Stomach (tissue), 19 donors: ENCODE results near the gene TRIM16. TPM values are rescaled to one million over a fixed set of nuclear protein-coding genes. Genes with fewer than 3 reads are reported as not detected.
"Not testable (repeated sequence)": the region's sequence is repeated elsewhere in the genome, so short reads cannot be mapped to it uniquely, and the experiment has no call there.

ENCODE experiments used
- DNase-seq, 2 donors: peaks; one replicate each; pipeline versions ENCODE4 v3.0.0 to v3.0.0-alpha.2; 2013 to 2019
- H3K27ac ChIP-seq, 5 donors: fragments of 200-600 bp in 4 of 5; sonication (generic) in 4 of 5; one replicate each; pipeline ENCODE4 v1.5.1; 2013 to 2019; ENCODE audit warnings: mild to moderate bottlenecking in 1 of 5, moderate library complexity in 1 of 5
- H3K27me3 ChIP-seq, 3 donors: fragments of 200-600 bp; sonication (generic); one replicate each; pipeline ENCODE4 v1.5.1; 2017 to 2019; ENCODE audit warnings: mixed run types in 1 of 3
- H3K36me3 ChIP-seq, 4 donors: fragments of 200-600 bp; sonication (generic); 1 replicate in 3 of 4; 2 replicates in 1 of 4; pipeline ENCODE4 v1.5.1; 2016 to 2019
- H3K4me1 ChIP-seq, 4 donors: fragments of 200-600 bp; sonication (generic); one replicate each; pipeline ENCODE4 v1.5.1; 2016 to 2019
- H3K4me3 ChIP-seq, 4 donors: fragments of 200-600 bp; sonication (generic) in 3 of 4; one replicate each; pipeline ENCODE4 v1.5.1; 2016 to 2019; ENCODE audit warnings: mild to moderate bottlenecking in 1 of 4
- H3K9me3 ChIP-seq, 4 donors: fragments of 200-600 bp; sonication (generic); one replicate each; pipeline ENCODE4 v1.5.1; 2016 to 2019
- CTCF ChIP-seq, 7 experiments: fragments of 450-650 bp in 4 of 7; fragments of 200-600 bp in 3 of 7; sonication (generic) in 3 of 7; IDR thresholded peaks; one replicate each; pipeline ENCODE4 v1.5.1; 2016 to 2019; ENCODE audit warnings: antibody characterized with exemption in 7 of 7, control low read depth in 2 of 7, mild to moderate bottlenecking in 1 of 7
- POLR2AphosphoS5 ChIP-seq, 3 donors: sonication (generic); formaldehyde crosslinking; IDR thresholded peaks; one replicate each; pipeline ENCODE4 v1.6.1; 2016; ENCODE audit warnings: antibody characterized with exemption in 3 of 3
- WGBS, 5 donors: extraction: QIAGEN DNeasy Blood & Tissue Kit in 3 of 5; methylation state at CpG; one replicate each; pipeline versions ENCODE4 v1.1.5 to v1.1.7; 2013 to 2018; 5-methylcytosine and 5-hydroxymethylcytosine counted together
- intact Hi-C: fragments of 100-400 bp; cut with DNase I; formaldehyde crosslinking; loops from one replicate; pipeline ENCODE4 v1.15.1; 2023; ENCODE audit warnings: low total_unique reads
- long read RNA-seq, 10 donors: transcript quantifications; one replicate each; lab custom pipeline, GENCODE V29; 2026
- polyA plus RNA-seq, 3 donors: library from polyadenylated mRNA; stranded (reverse); fragments of 200-250 nt; gene quantifications; one replicate each; pipeline ENCODE4 v1.2.3, GENCODE V29; 2013
- total RNA-seq, 5 donors: library from RNA; depleted of rRNA; stranded (reverse); fragments of >200 nt; gene quantifications; one replicate each; pipeline versions ENCODE4 v1.1.0 to v1.2.3, GENCODE V29; 2014 to 2016
- donor health status: healthy with polysubstance abuse.
- donor health status: Bipolar disorder and iron deficiency.
- donor health status: healthy.

Gene TRIM16
- total RNA-seq (10 to 100 TPM in 4 of 5 donors, 1 to 10 TPM in 1; 1.2 to 82.9 (median 46.3) TPM), polyA plus RNA-seq (10 to 100 TPM; 19.4 to 70.9 (median 24.5) TPM)
- long read RNA-seq, donor 1: 0 reads
- long read RNA-seq, donor 2, partial matches to known transcripts: 9 of 9 reads
- long read RNA-seq, donor 2, other reads (novel, unspliced or antisense): 0 of 9 reads
- long read RNA-seq, donor 3, partial matches to known transcripts: 9 of 9 reads
- long read RNA-seq, donor 3, other reads (novel, unspliced or antisense): 0 of 9 reads
- long read RNA-seq, donor 4: 0 reads
- long read RNA-seq, donor 5, partial matches to known transcripts: 5 of 6 reads
- long read RNA-seq, donor 5, other reads (novel, unspliced or antisense): 0 of 6 reads
- long read RNA-seq, donor 6, partial matches to known transcripts: 5 of 5 reads
- long read RNA-seq, donor 6, other reads (novel, unspliced or antisense): 0 of 5 reads
- long read RNA-seq, donor 7, partial matches to known transcripts: 5 of 6 reads
- long read RNA-seq, donor 7, other reads (novel, unspliced or antisense): 0 of 6 reads
- long read RNA-seq, donor 8: 0 reads
- long read RNA-seq, donor 9, partial matches to known transcripts: 0 of 2 reads
- long read RNA-seq, donor 9, other reads (novel, unspliced or antisense): 0 of 2 reads
- long read RNA-seq, donor 10, partial matches to known transcripts: 8 of 8 reads
- long read RNA-seq, donor 10, other reads (novel, unspliced or antisense): 0 of 8 reads

GRCh38 chr17:15683824-15684478, at the start of gene TRIM16:
Gene TRIM16, minus strand, starts transcription at chr17:15684311. Its CDS starts 32,702 bp downstream, at chr17:15651609.
- peak within 1 kb of the TSS; percentile 49 to 69 (median 54) for H3K4me3 ChIP-seq
- TF ChIP-seq CTCF (IDR thresholded peaks at IDR 0.05) (peak in 1 of 7 experiments; percentile 31), POLR2AphosphoS5 (IDR thresholded peaks at IDR 0.05) (peak in 1 of 3 donors; percentile 58)
- intact Hi-C loops, H3K27me3 ChIP-seq, H3K36me3 ChIP-seq, H3K9me3 ChIP-seq: not testable (repeated sequence)
- DNase-seq: peak; percentile 80 to 89
- WGBS, 5 donors: 0 to 2% (median 1%) methylated on average over 29 to 35 of the region's 35 CpGs
- H3K27ac ChIP-seq: peak within 1 kb of the TSS; percentile 44 to 75 (median 48)
- peaks cover 0 to 11% (median 9%) of the 10 kb centered on the region in 4 donors for H3K4me1 ChIP-seq

GRCh38 chr17:15733174-15733789, 49.2 kb upstream of the TRIM16 start:
- H3K9me3 ChIP-seq, H3K27me3 ChIP-seq, intact Hi-C loops, H3K27ac ChIP-seq, H3K36me3 ChIP-seq, H3K4me1 ChIP-seq, H3K4me3 ChIP-seq, DNase-seq: not testable (repeated sequence)
- 88 to 93% (median 93%) methylated on average over 6 to 8 of the region's 10 CpGs for WGBS, 5 donors

GRCh38 chr17:15731900-15732299, 47.8 kb upstream of the TRIM16 start, which contains the start of gene TBC1D26:
Gene TBC1D26, plus strand, starts transcription at chr17:15732283. Its CDS starts 3,066 bp downstream, at chr17:15735349.
- H3K4me1 ChIP-seq, H3K36me3 ChIP-seq, H3K9me3 ChIP-seq, DNase-seq, H3K27ac ChIP-seq, H3K4me3 ChIP-seq, H3K27me3 ChIP-seq, intact Hi-C loops: not testable (repeated sequence)
- 74 to 86% (median 78%) methylated on average over 2 to 10 of the region's 10 CpGs for WGBS, 5 donors

GRCh38 chr17:15730535-15730934, 46.4 kb upstream of the TRIM16 start:
- DNase-seq, H3K9me3 ChIP-seq, H3K36me3 ChIP-seq, H3K27me3 ChIP-seq, H3K27ac ChIP-seq, H3K4me1 ChIP-seq, H3K4me3 ChIP-seq, intact Hi-C loops: not testable (repeated sequence)
- 66 to 96% (median 89%) methylated on average over 5 to 13 of the region's 14 CpGs; no CpG with 5 or more reads in 1 of the 5 donors for WGBS, 5 donors

GRCh38 chr17:15716601-15717563, 32.8 kb upstream of the TRIM16 start:
- H3K4me1 ChIP-seq, DNase-seq, H3K4me3 ChIP-seq, H3K27ac ChIP-seq, intact Hi-C loops, H3K27me3 ChIP-seq: not testable (repeated sequence)
- WGBS, 5 donors: 93 to 98% (median 96%) methylated on average over 10 to 11 of the region's 11 CpGs
- H3K9me3 ChIP-seq: peaks cover 8 to 71% (median 37%) of the 10 kb centered on the region in 4 donors
- H3K36me3 ChIP-seq: peaks cover 0 to 33% (median 16%) of the 10 kb centered on the region in 4 donors

- H3K4me1 ChIP-seq, intact Hi-C loops, H3K27me3 ChIP-seq, H3K27ac ChIP-seq, H3K4me3 ChIP-seq, DNase-seq: not testable (repeated sequence)
- WGBS, 5 donors: 79 to 100% (median 94%) methylated on average over 1 to 3 of the region's 3 CpGs
- Histone ChIP-seq H3K36me3 (peaks cover 7 to 68% (median 62%) of the 10 kb centered on the region in 4 donors), H3K9me3 (peaks cover 0 to 60% (median 28%) of the 10 kb centered on the region in 4 donors)
Observed at GRCh38 chr17:15708879-15709278, 24.8 kb upstream of the TRIM16 start.

GRCh38 chr17:15704813-15705212, 20.7 kb upstream of the TRIM16 start:
- 94 to 99% (median 98%) methylated on average over 8 to 32 of the region's 32 CpGs for WGBS, 5 donors
- intact Hi-C loops, H3K27ac ChIP-seq, H3K4me1 ChIP-seq, H3K27me3 ChIP-seq, DNase-seq, H3K4me3 ChIP-seq: not testable (repeated sequence)
- Histone ChIP-seq H3K9me3 (peaks cover 0 to 34% (median 20%) of the 10 kb centered on the region in 4 donors), H3K36me3 (peaks cover 7 to 55% (median 47%) of the 10 kb centered on the region in 4 donors)

GRCh38 chr17:15704239-15704638, 20.1 kb upstream of the TRIM16 start:
- DNase-seq, intact Hi-C loops, H3K4me3 ChIP-seq, H3K27ac ChIP-seq, H3K27me3 ChIP-seq, H3K4me1 ChIP-seq: not testable (repeated sequence)
- H3K36me3 ChIP-seq: peaks cover 7 to 52% (median 45%) of the 10 kb centered on the region in 4 donors
- 96 to 100% (median 99%) methylated on average over 3 to 24 of the region's 33 CpGs for WGBS, 5 donors
- peaks cover 0 to 34% (median 20%) of the 10 kb centered on the region in 4 donors for H3K9me3 ChIP-seq

- H3K27me3 ChIP-seq, intact Hi-C loops, H3K9me3 ChIP-seq, H3K4me1 ChIP-seq, DNase-seq: not testable (repeated sequence)
- Histone ChIP-seq H3K4me3 (peak overlapping the region; percentile 50 to 60 (median 56)), H3K27ac (peak overlapping the region in 4 of 5 donors; percentile 22 to 79 (median 65)), H3K36me3 (peaks cover 0 to 11% (median 8%) of the 10 kb centered on the region in 4 donors)
- 0% methylated on average over 9 to 12 of the region's 21 CpGs; no CpG with 5 or more reads in 2 of the 5 donors for WGBS, 5 donors
Observed at GRCh38 chr17:15699937-15700336, 15.8 kb upstream of the TRIM16 start.
